ENCODE results near the gene UBE2S.

DNA sequence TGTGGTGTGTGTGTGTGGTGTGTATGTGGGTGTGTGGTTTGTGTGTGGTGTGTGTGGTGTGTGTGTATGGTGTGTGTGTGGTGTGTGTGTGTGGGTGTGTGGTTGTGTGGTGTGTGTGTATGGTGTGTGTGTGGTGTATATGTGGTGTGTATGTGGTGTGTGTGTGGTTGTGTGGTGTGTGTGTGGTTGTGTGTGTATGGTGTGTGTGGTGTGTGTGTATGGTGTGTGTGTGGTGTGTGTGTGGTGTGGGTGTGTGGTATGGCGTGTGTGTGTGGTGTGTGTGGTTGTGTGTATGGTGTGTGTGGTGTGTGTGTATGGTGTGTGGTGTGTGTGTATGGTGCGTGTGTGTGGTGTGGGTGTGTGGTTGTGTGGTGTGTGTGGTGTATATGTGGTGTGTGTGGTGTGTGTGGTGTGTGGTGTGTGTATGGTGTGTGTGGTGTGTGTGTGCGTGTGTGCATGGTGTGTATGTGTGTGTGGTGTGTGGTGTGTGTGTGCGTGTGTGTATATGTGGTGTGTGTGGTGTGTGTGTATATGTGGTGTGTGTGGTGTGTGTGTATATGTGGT, 26.9 kb upstream of the UBE2S start:
- TF ChIP-seq POLR2AphosphoS5 (IDR thresholded peaks at IDR 0.05), result no peak
- TF ChIP-seq, protein P1, sequence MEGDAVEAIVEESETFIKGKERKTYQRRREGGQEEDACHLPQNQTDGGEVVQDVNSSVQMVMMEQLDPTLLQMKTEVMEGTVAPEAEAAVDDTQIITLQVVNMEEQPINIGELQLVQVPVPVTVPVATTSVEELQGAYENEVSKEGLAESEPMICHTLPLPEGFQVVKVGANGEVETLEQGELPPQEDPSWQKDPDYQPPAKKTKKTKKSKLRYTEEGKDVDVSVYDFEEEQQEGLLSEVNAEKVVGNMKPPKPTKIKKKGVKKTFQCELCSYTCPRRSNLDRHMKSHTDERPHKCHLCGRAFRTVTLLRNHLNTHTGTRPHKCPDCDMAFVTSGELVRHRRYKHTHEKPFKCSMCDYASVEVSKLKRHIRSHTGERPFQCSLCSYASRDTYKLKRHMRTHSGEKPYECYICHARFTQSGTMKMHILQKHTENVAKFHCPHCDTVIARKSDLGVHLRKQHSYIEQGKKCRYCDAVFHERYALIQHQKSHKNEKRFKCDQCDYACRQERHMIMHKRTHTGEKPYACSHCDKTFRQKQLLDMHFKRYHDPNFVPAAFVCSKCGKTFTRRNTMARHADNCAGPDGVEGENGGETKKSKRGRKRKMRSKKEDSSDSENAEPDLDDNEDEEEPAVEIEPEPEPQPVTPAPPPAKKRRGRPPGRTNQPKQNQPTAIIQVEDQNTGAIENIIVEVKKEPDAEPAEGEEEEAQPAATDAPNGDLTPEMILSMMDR (IDR thresholded peaks at IDR 0.05), result no peak

All from breast epithelium (tissue), 3 donors.